ENCODE results near the gene FKBP10. TPM values are rescaled to one million over a fixed set of nuclear protein-coding genes. Genes with fewer than 3 reads are reported as not detected.

The FKBP10 gene
- total and polyA plus RNA-seq, 2 donors (not counting 3 experiments of a cell fraction or from before 2014, with no cell fraction given): 168 to 377 TPM

DNA sequence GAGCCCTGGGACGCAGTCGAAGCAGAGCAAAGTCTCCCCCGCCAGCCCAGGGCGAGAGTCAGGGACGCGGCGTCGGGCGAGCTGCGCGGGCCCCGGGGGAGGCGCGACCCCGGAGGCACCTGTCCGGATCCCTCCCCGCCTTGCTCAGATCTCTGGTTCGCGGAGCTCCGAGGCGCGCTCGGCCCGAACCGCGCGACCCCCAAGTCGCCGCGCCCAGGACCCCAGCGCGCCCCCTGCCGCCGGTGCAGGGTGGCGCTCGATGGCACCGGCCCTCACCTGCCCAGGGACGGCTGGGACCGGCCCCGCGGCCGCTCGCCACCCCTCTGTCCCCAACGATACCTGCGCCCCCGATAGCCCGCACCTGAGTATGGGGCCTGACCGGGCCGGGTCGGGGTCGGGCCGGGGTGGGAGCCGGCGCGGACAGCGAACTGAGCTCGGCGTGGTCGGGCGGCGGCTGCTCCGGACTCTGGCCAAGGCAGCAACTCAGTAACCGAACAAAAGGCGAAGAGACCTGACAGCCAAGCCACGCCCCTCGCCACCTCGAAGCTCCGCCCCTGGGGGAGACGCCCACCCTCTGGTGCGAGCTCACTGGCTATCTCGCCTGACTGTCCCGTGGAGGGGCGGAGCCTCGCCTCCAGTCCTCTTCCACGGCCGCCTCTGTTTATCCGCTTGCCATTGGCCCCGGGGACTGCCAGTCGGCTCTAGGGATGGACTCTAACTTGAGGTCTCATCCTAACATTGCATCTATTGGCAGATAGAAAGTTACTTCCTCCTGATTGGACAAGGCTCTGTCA lies 26.4 kb upstream of the FKBP10 start, which contains the start of gene JUP:
JUP (minus strand) TSS at position 485 of the 794 bp plus-strand sequence. CDS start 14,857 bp downstream, outside the sequence.
- Histone ChIP-seq H4K20me1 (replicated peaks; ENCODE audit: control insufficient read depth, extremely low read depth, insufficient read depth, low read length) (no peaks in the 10 kb centered on the region), H3K36me3 (ENCODE audit: control insufficient read depth in 2 of 2, extremely low read depth in 1 of 2, insufficient read depth in 2 of 2, low read length in 2 of 2) (no peaks in the 10 kb centered on the region), H3K27me3 (ENCODE audit: control insufficient read depth in 2 of 2, insufficient read depth in 2 of 2, low read length in 2 of 2) (peaks cover 0 to 7% of the 10 kb centered on the region in 2 experiments), H3K4me3 (replicated peaks in 1 of 3; ENCODE audit: insufficient read depth in 1 of 3, low read depth in 1 of 3, low read length in 3 of 3) (peak within 1 kb of the TSS; percentile 14 to 98 (median 52)), H3K9me1 (replicated peaks; ENCODE audit: control insufficient read depth, extremely low read depth, insufficient read depth, low read length) (no peaks in the 10 kb centered on the region), H3K4me2 (ENCODE audit: insufficient read depth, low read length) (peak within 1 kb of the TSS; percentile 3), H3K4me1 (ENCODE audit: control insufficient read depth, extremely low read depth, insufficient read depth, low read length) (no peaks in the 10 kb centered on the region), H3K79me2 (ENCODE audit: control insufficient read depth, insufficient read depth, low read length) (no peaks in the 10 kb centered on the region), H3K9me3 (replicated peaks; ENCODE audit: control insufficient read depth, insufficient read depth, low read length) (no peaks in the 10 kb centered on the region), H3K9ac (replicated peaks; ENCODE audit: extremely low read depth, insufficient read depth, low read length) (peak within 1 kb of the TSS; percentile 71), H3K27ac (ENCODE audit: insufficient read depth, low read depth, low read length) (peak within 1 kb of the TSS; percentile 19), H2AFZ (ENCODE audit: low read depth, low read length) (peak within 1 kb of the TSS; percentile 8)
- dilution Hi-C loops (cut with MboI; ENCODE audit: extremely low pct_ligation_motif_present, low sequenced_read_pairs): no loop called here
- no TSS peak for BruUV-seq (replicated peaks)
- intact Hi-C loops (cut with micrococcal nuclease): loop anchor here (1.0 to 2.0 kb wide), 3 partner anchors 9 to 14 kb away; no protein-coding TSS in a partner anchor
- peak; percentile 100 for FAIRE-seq
- CTCF ChIA-PET: interaction anchor here (0.6 to 4.1 kb wide), 18 partner anchors 11 to 98 kb away, joined by 3 to 169 read pairs (median 7); partner anchors contain the start of genes EIF1, KLHL11 and P3H4
- POLR2A ChIA-PET: interaction anchor here (0.6 to 2.4 kb wide), 20 partner anchors 8 to 121 kb away, joined by 3 to 82 read pairs (median 4); partner anchors contain the start of genes EIF1 and P3H4
- DNase-seq (ENCODE audit: low read depth, low spot score): peak; percentile 100
- no peak for TF ChIP-seq MYC (IDR thresholded peaks at IDR 0.05; ENCODE audit: low read depth, low read length)
- TF ChIP-seq JUN (IDR thresholded peaks at IDR 0.05; ENCODE audit: borderline replicate concordance, insufficient read depth, insufficient read length, low read depth): no peak
- peak; percentile 89 for TF ChIP-seq POLR2AphosphoS5 (IDR thresholded peaks at IDR 0.05; ENCODE audit: insufficient read depth, low read depth, low read length)
- no peak for TF ChIP-seq FOS (IDR thresholded peaks at IDR 0.05; ENCODE audit: borderline replicate concordance, insufficient read depth, low read length)
- peak; percentile 81 for TF ChIP-seq POLR2A (IDR thresholded peaks at IDR 0.05; ENCODE audit: low read depth, low read length)
- TF ChIP-seq CTCF (IDR thresholded peaks at IDR 0.05; ENCODE audit: extremely low read depth in 1 of 2, insufficient read depth in 1 of 2, low read depth in 1 of 2, low read length in 2 of 2): peak; percentile 66 to 81
